Measurements from ENCODE around the gene NTRK2. TPM values are rescaled to one million over a fixed set of nuclear protein-coding genes. Genes with fewer than 3 reads are reported as not detected.

NTRK2 gene
- total RNA-seq, 1 donor from 2014 or later = 23.8 TPM

- Histone ChIP-seq H3K27ac (no peak overlapping the region), H3K9me3 (no peaks in the 10 kb centered on the region), H3K4me1 (no peaks in the 10 kb centered on the region), H3K4me3 (no peak overlapping the region), H3K27me3 (no peaks in the 10 kb centered on the region), H3K36me3 (no peaks in the 10 kb centered on the region)
- intact Hi-C loops (cut with DNase I) = no loop called here
- no peak for DNase-seq (ENCODE audit: low spot score in 2 of 2)
- no peak for TF ChIP-seq CTCF (IDR thresholded peaks at IDR 0.05)
Measured at GRCh38 chr9:85038061-85038460, 368.5 kb downstream of the NTRK2 start.

- intact Hi-C loops (cut with DNase I) = no loop called here
- DNase-seq (ENCODE audit: low spot score in 2 of 2) = no peak
Measured at GRCh38 chr9:85038824-85039608, 369.5 kb downstream of the NTRK2 start.

GRCh38 chr9:85040146-85040545 is 370.6 kb downstream of the NTRK2 start:
- intact Hi-C loops (cut with DNase I) = no loop called here
- DNase-seq (ENCODE audit: low spot score in 2 of 2) = no peak
- Histone ChIP-seq H3K36me3 (no peaks in the 10 kb centered on the region), H3K4me3 (no peak overlapping the region), H3K9me3 (no peaks in the 10 kb centered on the region), H3K27me3 (no peaks in the 10 kb centered on the region), H3K27ac (no peak overlapping the region), H3K4me1 (no peaks in the 10 kb centered on the region)
- no peak for TF ChIP-seq CTCF (IDR thresholded peaks at IDR 0.05)

More at GRCh38 chr9:85038824-85039608, 369.5 kb downstream of the NTRK2 start:
- Histone ChIP-seq H3K4me1 (no peaks in the 10 kb centered on the region), H3K9me3 (no peaks in the 10 kb centered on the region), H3K27me3 (no peaks in the 10 kb centered on the region), H3K27ac (no peak overlapping the region), H3K4me3 (no peak overlapping the region), H3K36me3 (no peaks in the 10 kb centered on the region)
- TF ChIP-seq CTCF (IDR thresholded peaks at IDR 0.05) = no peak

- Histone ChIP-seq H3K36me3 (no peaks in the 10 kb centered on the region), H3K4me1 (no peaks in the 10 kb centered on the region), H3K9me3 (no peaks in the 10 kb centered on the region), H3K27me3 (no peaks in the 10 kb centered on the region), H3K27ac (no peak overlapping the region), H3K4me3 (no peak overlapping the region)
- TF ChIP-seq CTCF (IDR thresholded peaks at IDR 0.05) = no peak
- no peak for DNase-seq (ENCODE audit: low spot score in 2 of 2)
- intact Hi-C loops (cut with DNase I) = no loop called here
Measured at GRCh38 chr9:85040821-85041465, 371.4 kb downstream of the NTRK2 start.

- DNase-seq (ENCODE audit: low spot score in 2 of 2) = no peak
Measured at GRCh38 chr9:85041466-85042137, 372.1 kb downstream of the NTRK2 start.

More at GRCh38 chr9:85041466-85042137, 372.1 kb downstream of the NTRK2 start:
- no peak for TF ChIP-seq CTCF (IDR thresholded peaks at IDR 0.05)
- H3K27me3 ChIP-seq = no peaks in the 10 kb centered on the region
- no peak overlapping the region for H3K4me3 ChIP-seq
- H3K9me3 ChIP-seq = no peaks in the 10 kb centered on the region
- no peaks in the 10 kb centered on the region for H3K4me1 ChIP-seq
- no peaks in the 10 kb centered on the region for H3K36me3 ChIP-seq
- no peak overlapping the region for H3K27ac ChIP-seq
- intact Hi-C loops (cut with DNase I) = no loop called here

All from ascending aorta (tissue), 2 donors.